Panc1 (cell line): ENCODE results near the gene MCF2L2.

ENCODE experiments used
- CTCF ChIP-seq: fragments of 450-650 bp; IDR thresholded peaks from 2 replicates; pipeline ENCODE4 v1.5.1; 2017; ENCODE audit warnings: mild to moderate bottlenecking
- POLR2AphosphoS5 ChIP-seq: IDR thresholded peaks from 2 replicates; pipeline ENCODE4 v1.6.1; 2012; ENCODE audit warnings: mild to moderate bottlenecking, low read depth, low read length, moderate library complexity
- REST ChIP-seq, 2 experiments: IDR thresholded peaks; 2 replicates each; pipeline ENCODE4 v1.6.1; 2011 to 2012; ENCODE audit warnings: low read depth in 2 of 2, control low read depth in 1 of 2, low read length in 1 of 2, mild to moderate bottlenecking in 1 of 2, moderate library complexity in 1 of 2; ENCODE audit not compliant: insufficient read depth in 1 of 2

- no peak for TF ChIP-seq CTCF
- no peak for TF ChIP-seq POLR2AphosphoS5
- no peak for TF ChIP-seq REST (IDR thresholded peaks at IDR 0.05; ENCODE audit: insufficient read depth in 1 of 2, low read depth in 2 of 2, low read length in 1 of 2)
Measured at GRCh38 chr3:183464480-183464879, 36.1 kb upstream of the MCF2L2 start.
